ENCODE data around the gene NTMT1. TPM values are rescaled to one million over a fixed set of nuclear protein-coding genes. Genes with fewer than 3 reads are reported as not detected.

Gene NTMT1
- total RNA-seq, 4 donors from 2014 or later: 1.8 to 30.8 (median 21.6) TPM

DNA sequence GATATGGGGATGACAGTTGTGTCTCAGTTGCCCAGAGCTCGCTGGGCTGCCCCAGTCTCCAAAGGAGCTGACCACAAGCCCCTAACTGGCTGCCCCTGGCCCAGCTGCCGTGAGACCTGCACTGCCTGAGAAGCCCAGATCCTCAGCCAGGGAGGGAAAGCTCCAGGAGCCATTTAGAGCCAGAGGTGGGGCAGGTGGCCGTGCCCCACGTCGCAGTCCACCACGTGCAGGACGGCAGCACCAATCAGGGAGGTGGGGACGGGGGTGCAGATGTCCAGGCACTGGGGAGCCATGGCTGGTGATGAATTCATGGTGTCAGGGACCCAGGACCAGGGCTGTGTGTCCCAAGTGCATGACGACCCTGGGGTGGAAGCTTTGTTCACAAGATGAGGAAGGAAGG, 52.9 kb downstream of the NTMT1 start:
- Histone ChIP-seq H3K4me3 (no peak overlapping the region), H3K27me3 (no peaks in the 10 kb centered on the region), H3K4me1 (no peaks in the 10 kb centered on the region), H3K9me3 (no peaks in the 10 kb centered on the region), H3K27ac (no peak overlapping the region), H3K36me3 (no peaks in the 10 kb centered on the region)
- no peak for DNase-seq
- no peak for TF ChIP-seq POLR2A (IDR thresholded peaks at IDR 0.05)
- intact Hi-C loops (cut with DNase I; ENCODE audit: low total_unique reads): no loop called here

DNA sequence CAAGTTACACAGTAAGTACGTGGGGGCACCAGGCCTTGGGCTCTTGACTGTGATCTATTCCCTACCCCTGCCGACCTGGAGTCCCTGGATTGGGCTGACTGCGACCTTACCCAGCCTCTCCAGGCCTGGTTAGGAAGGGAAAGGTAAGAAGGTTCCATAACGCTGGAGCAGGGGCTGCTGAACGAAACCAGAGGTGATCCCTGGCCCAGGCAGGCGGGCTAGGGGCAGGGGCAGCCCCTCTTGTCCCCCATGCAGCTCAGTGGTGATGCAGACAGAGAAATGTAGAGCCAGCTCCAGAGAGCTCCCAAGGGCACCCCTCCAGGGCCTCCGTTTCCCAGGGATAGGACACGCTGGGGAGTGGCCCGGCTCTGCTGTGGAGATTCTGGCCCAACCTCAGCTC, 53.6 kb downstream of the NTMT1 start:
- H3K4me3 ChIP-seq: no peak overlapping the region
- intact Hi-C loops (cut with DNase I; ENCODE audit: low total_unique reads): no loop called here
- no peaks in the 10 kb centered on the region for H3K27me3 ChIP-seq
- no peak for DNase-seq
- no peaks in the 10 kb centered on the region for H3K4me1 ChIP-seq
- H3K27ac ChIP-seq: no peak overlapping the region
- no peaks in the 10 kb centered on the region for H3K9me3 ChIP-seq
- no peaks in the 10 kb centered on the region for H3K36me3 ChIP-seq
- TF ChIP-seq POLR2A (IDR thresholded peaks at IDR 0.05) (no peak), CTCF (IDR thresholded peaks at IDR 0.05) (no peak)

DNA sequence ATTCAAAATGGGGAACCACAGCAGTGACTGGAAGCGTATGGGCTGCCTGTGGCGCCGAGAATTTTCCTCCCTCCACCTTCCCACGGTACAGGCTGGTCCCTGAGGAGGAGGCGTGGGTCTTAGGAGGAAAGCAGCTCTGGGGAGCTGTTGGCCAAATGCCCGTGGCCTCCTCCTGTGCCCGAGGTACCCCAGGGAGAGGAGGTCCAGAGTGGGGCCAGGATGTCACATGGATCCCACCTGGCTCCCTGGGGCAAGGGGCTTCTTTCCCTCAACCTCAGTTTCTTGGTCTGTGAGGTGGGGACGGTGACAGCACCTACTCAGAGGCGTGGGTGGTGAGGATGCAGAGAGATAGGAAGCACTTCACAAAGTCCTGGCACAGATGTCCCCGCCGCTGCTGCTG, 56.0 kb downstream of the NTMT1 start:
- Histone ChIP-seq H3K9me3 (no peaks in the 10 kb centered on the region), H3K36me3 (no peaks in the 10 kb centered on the region), H3K4me3 (no peak overlapping the region), H3K27me3 (no peaks in the 10 kb centered on the region), H3K4me1 (no peaks in the 10 kb centered on the region), H3K27ac (no peak overlapping the region)
- DNase-seq: no peak
- TF ChIP-seq POLR2A (IDR thresholded peaks at IDR 0.05) (no peak), CTCF (IDR thresholded peaks at IDR 0.05) (no peak)
- intact Hi-C loops (cut with DNase I; ENCODE audit: low total_unique reads): no loop called here

- H3K9me3 ChIP-seq: no peaks in the 10 kb centered on the region
- TF ChIP-seq CTCF (IDR thresholded peaks at IDR 0.05) (no peak), POLR2A (IDR thresholded peaks at IDR 0.05) (no peak)
- no peaks in the 10 kb centered on the region for H3K27me3 ChIP-seq
- H3K36me3 ChIP-seq: no peaks in the 10 kb centered on the region
- intact Hi-C loops (cut with DNase I; ENCODE audit: low total_unique reads): no loop called here
- no peak overlapping the region for H3K27ac ChIP-seq
- H3K4me3 ChIP-seq: no peak overlapping the region
- DNase-seq: no peak
- H3K4me1 ChIP-seq: no peaks in the 10 kb centered on the region
These were observed 56.4 kb downstream of the NTMT1 start for GRCh38 chr9:129682381-129682780.

GRCh38 chr9:129685220-129685932, 59.4 kb downstream of the NTMT1 start:
- intact Hi-C loops (cut with DNase I; ENCODE audit: low total_unique reads): no loop called here
- no peak overlapping the region for H3K27ac ChIP-seq

More at GRCh38 chr9:129685220-129685932, 59.4 kb downstream of the NTMT1 start:
- H3K9me3 ChIP-seq: no peaks in the 10 kb centered on the region
- H3K36me3 ChIP-seq: no peaks in the 10 kb centered on the region
- H3K4me1 ChIP-seq: no peaks in the 10 kb centered on the region
- H3K27me3 ChIP-seq: no peaks in the 10 kb centered on the region
- DNase-seq: no peak
- H3K4me3 ChIP-seq: no peak overlapping the region
- TF ChIP-seq CTCF (IDR thresholded peaks at IDR 0.05) (no peak), POLR2A (IDR thresholded peaks at IDR 0.05) (no peak)

Other genes with a start within 250 kb of the NTMT1 start
- gene C9orf50, start 5.1 kb upstream of the NTMT1 start, total RNA-seq: under 1 TPM in 1 of 4 donors, not detected in 3; 0.35 TPM
- 10 to 100 TPM in 2 of 4 donors, 1 to 10 TPM in 2; 1.3 to 20.3 (median 8.5) TPM for gene ASB6, start 16.0 kb downstream of the NTMT1 start, total RNA-seq
- gene PRRX2, start 39.5 kb downstream of the NTMT1 start, total RNA-seq: 1 to 10 TPM in 2 of 4 donors, not detected in 2; 3.5 to 5.5 TPM
- gene PTGES, start 126.9 kb downstream of the NTMT1 start, total RNA-seq: 1 to 10 TPM in 3 of 4 donors, not detected in 1; 1.3 to 7.5 (median 4.2) TPM
- gene TOR1B, start 177.0 kb downstream of the NTMT1 start, total RNA-seq: 10 to 100 TPM in 3 of 4 donors, 1 to 10 TPM in 1; 4.1 to 33.9 (median 13.2) TPM
- 10 to 100 TPM; 13.1 to 40.3 (median 33.0) TPM for gene TOR1A, start 198.0 kb downstream of the NTMT1 start, total RNA-seq
- 10 to 100 TPM; 17.4 to 56.9 (median 35.0) TPM for gene C9orf78, start 209.1 kb downstream of the NTMT1 start, total RNA-seq
- 10 to 100 TPM in 2 of 4 donors, 1 to 10 TPM in 2; 5.6 to 46.7 (median 11.1) TPM for gene USP20, start 209.3 kb downstream of the NTMT1 start, total RNA-seq